TTC549 (cell line): ENCODE results near the gene KRT33B.
A peak's percentile ranks its signal among the peaks of the same experiment; 100 is the strongest.

Experiments used
- FAIRE-seq: peaks from 2 replicates; lab custom pipeline; 2012; peaks lifted over from hg19 to GRCh38; lab: Jason Lieb, UNC

KRT33B gene

GRCh38 chr17:41322903-41323895 is 46.4 kb downstream of the KRT33B start:
- no peak for FAIRE-seq

GRCh38 chr17:41322094-41322902 is 47.3 kb downstream of the KRT33B start:
- peak; percentile 32 for FAIRE-seq

- FAIRE-seq: no peak
Measured at GRCh38 chr17:41318231-41318630, 51.4 kb downstream of the KRT33B start.

GRCh38 chr17:41315814-41316445 is 53.7 kb downstream of the KRT33B start:
- no peak for FAIRE-seq

- no peak for FAIRE-seq
Measured at GRCh38 chr17:41315204-41315794, 54.3 kb downstream of the KRT33B start, which contains the start of gene KRTAP17-1. Gene KRTAP17-1 (minus strand): TSS chr17:41315710. CDS start chr17:41315650, 60 bp downstream.
